IMR-90 (cell line): ENCODE results near the gene CCN5. TPM values are rescaled to one million over a fixed set of nuclear protein-coding genes. Genes with fewer than 3 reads are reported as not detected.

Experiments used
- CEBPB ChIP-seq: IDR thresholded peaks from 2 replicates; pipeline ENCODE4 v1.6.1; 2012; ENCODE audit warnings: low read depth, low read length, improper control_type of control experiment
- NFE2L2 ChIP-seq: fragments of 150-350 bp; IDR thresholded peaks from 2 replicates; pipeline ENCODE4 v1.6.1; 2016; ENCODE audit warnings: low read depth, mild to moderate bottlenecking, low read length
- RFX5 ChIP-seq: IDR thresholded peaks from 2 replicates; pipeline ENCODE4 v1.8.0; 2012; ENCODE audit warnings: low read depth, mild to moderate bottlenecking, low read length, moderate library complexity
- SMC3 ChIP-seq: fragments of 150-350 bp; IDR thresholded peaks from 2 replicates; pipeline ENCODE4 v1.6.1; 2016; ENCODE audit warnings: low read depth, mild to moderate bottlenecking, antibody characterized with exemption, low read length, moderate library complexity
- polyA plus RNA-seq, 3 experiments: library from polyadenylated mRNA; depleted of rRNA; stranded (reverse); fragments of >200 nt; gene quantifications; 2 replicates each; pipeline ENCODE4 v1.2.3, GENCODE V29; 2012; ENCODE audit warnings: low replicate concordance in 1 of 3
- total RNA-seq: library from RNA; depleted of rRNA; stranded (reverse); fragments of >200 nt; gene quantifications from 2 replicates; pipeline ENCODE4 v1.2.3, GENCODE V29; 2012

The CCN5 gene
- total and polyA plus RNA-seq, 2 of the 4 experiments (the other 2 are of a cell fraction), result not detected

GRCh38 chr20:44691424-44692423 lies 23.4 kb upstream of the CCN5 start (continued):
- TF ChIP-seq RFX5, result no peak
- TF ChIP-seq CEBPB, result no peak
- no peak for TF ChIP-seq SMC3
- no peak for TF ChIP-seq NFE2L2
